Measurements from ENCODE around the gene SERPINC1.
"Not testable (repeated sequence)": the region's sequence is repeated elsewhere in the genome, so short reads cannot be mapped to it uniquely, and the experiment has no call there.

GRCh38 chr1:173930541-173930940, 13.4 kb upstream of the SERPINC1 start:
- not testable (repeated sequence) for TF ChIP-seq YY1 (IDR thresholded peaks at IDR 0.05; ENCODE audit: insufficient read depth, insufficient read length); ZNF274 (IDR thresholded peaks at IDR 0.05; ENCODE audit: low read depth, low read length)
